GM11168 (cell line): Measurements from ENCODE around the gene SLC24A4.

ENCODE experiments used
- in situ Hi-C: fragments of 300-500 bp; cut with MboI; formaldehyde crosslinking; loops from one replicate; pipeline ENCODE4 v1.12.0; 2022; ENCODE audit warnings: low sequenced_read_pairs; ENCODE audit not compliant: unreplicated experiment

SLC24A4 gene

GRCh38 chr14:92489394-92490238 lies 166.7 kb downstream of the SLC24A4 start:
- in situ Hi-C loops: no loop called here

GRCh38 chr14:92490239-92490959 lies 167.4 kb downstream of the SLC24A4 start:
- in situ Hi-C loops: no loop called here

GRCh38 chr14:92491782-92492181 lies 168.8 kb downstream of the SLC24A4 start:
- in situ Hi-C loops: no loop called here

GRCh38 chr14:92492258-92492657 lies 169.3 kb downstream of the SLC24A4 start:
- in situ Hi-C loops: no loop called here

- in situ Hi-C loops: no loop called here
Observed at GRCh38 chr14:92493024-92493423, 170.1 kb downstream of the SLC24A4 start.

GRCh38 chr14:92493492-92493891 lies 170.5 kb downstream of the SLC24A4 start:
- in situ Hi-C loops: no loop called here

GRCh38 chr14:92494512-92494911 lies 171.5 kb downstream of the SLC24A4 start:
- in situ Hi-C loops: no loop called here

GRCh38 chr14:92495027-92495426 lies 172.1 kb downstream of the SLC24A4 start:
- in situ Hi-C loops: no loop called here

GRCh38 chr14:92496191-92496857 lies 173.4 kb downstream of the SLC24A4 start:
- in situ Hi-C loops: no loop called here

GRCh38 chr14:92497391-92497790 lies 174.4 kb downstream of the SLC24A4 start:
- in situ Hi-C loops: no loop called here

- in situ Hi-C loops: no loop called here
Observed at GRCh38 chr14:92499234-92499633, 176.3 kb downstream of the SLC24A4 start.

GRCh38 chr14:92500491-92500941 lies 177.6 kb downstream of the SLC24A4 start:
- in situ Hi-C loops: no loop called here

GRCh38 chr14:92501891-92502351 lies 179.0 kb downstream of the SLC24A4 start:
- in situ Hi-C loops: no loop called here

- in situ Hi-C loops: no loop called here
Observed at GRCh38 chr14:92502541-92503286, 179.7 kb downstream of the SLC24A4 start.

- in situ Hi-C loops: no loop called here
Observed at GRCh38 chr14:92503756-92504491, 181.0 kb downstream of the SLC24A4 start.

GRCh38 chr14:92505826-92506225 lies 182.9 kb downstream of the SLC24A4 start:
- in situ Hi-C loops: no loop called here

- in situ Hi-C loops: no loop called here
Observed at GRCh38 chr14:92506231-92506630, 183.3 kb downstream of the SLC24A4 start.

GRCh38 chr14:92507174-92507768 lies 184.3 kb downstream of the SLC24A4 start:
- in situ Hi-C loops: no loop called here

- in situ Hi-C loops: no loop called here
Observed at GRCh38 chr14:92510972-92511371, 188.0 kb downstream of the SLC24A4 start.
